Activated CD8-positive, alpha-beta T cell treated with anti-CD3 and anti-CD28 coated beads, Interleukin-2, amount 10 ng/mL, durations not matched to agents 7 days and 5 days (primary cell): ENCODE measurements around the gene HSPE1. TPM values are rescaled to one million over a fixed set of nuclear protein-coding genes. Genes with fewer than 3 reads are reported as not detected.

ENCODE experiments used
- total RNA-seq, 2 experiments: library from RNA; stranded (reverse); gene quantifications; one replicate each; pipeline ENCODE4 v1.2.3, GENCODE V29; 2021

Gene HSPE1
- total RNA-seq, 2 experiments from 2014 or later, result 153 to 162 TPM

Other genes starting within 250 kb of the HSPE1 start
- gene ANKRD44, start 189.6 kb upstream of the HSPE1 start, total RNA-seq, result 100 to 1,000 TPM; 188 to 224 TPM
- gene SF3B1, start 65.4 kb upstream of the HSPE1 start, total RNA-seq, result 100 to 1,000 TPM; 266 to 267 TPM
- gene COQ10B, start 46.8 kb upstream of the HSPE1 start, total RNA-seq, result 10 to 100 TPM; 22.5 to 22.6 TPM
- gene HSPD1, start 539 bp upstream of the HSPE1 start, total RNA-seq, result 100 to 1,000 TPM; 322 to 336 TPM
- 10 to 100 TPM; 16.5 to 21.3 TPM for gene MOB4, start 15.7 kb downstream of the HSPE1 start, total RNA-seq
- gene RFTN2, start 175.2 kb downstream of the HSPE1 start, total RNA-seq, result not detected
- gene MARS2, start 205.0 kb downstream of the HSPE1 start, total RNA-seq, result 10 to 100 TPM; 15.0 to 15.6 TPM